ENCODE measurements around the gene COBL.

GRCh38 chr7:51016546-51016945 is 300.1 kb downstream of the COBL start:
- TF ChIP-seq EZH2 (IDR thresholded peaks at IDR 0.05; ENCODE audit: low read length, unreplicated experiment), result no peak
- TF ChIP-seq CTCF (conservative IDR thresholded peaks at IDR 0.05; ENCODE audit: low read depth, low read length), result no peak

Measured in PC-3 (cell line).